WERI-Rb-1 (cell line): ENCODE measurements around the gene RAD51B.

Source experiments
- DNase-seq: peaks from one replicate; pipeline ENCODE4 v3.0.0-alpha.2; 2020
- H3K27ac ChIP-seq: fragments of 250-450 bp; sonication (Bioruptor Pico); 2 replicates; pipeline ENCODE4 v1.5.1; 2020; ENCODE audit warnings: mild to moderate bottlenecking, moderate library complexity
- H3K27me3 ChIP-seq: fragments of 250-450 bp; sonication (Bioruptor Pico); 2 replicates; pipeline ENCODE4 v1.5.1; 2021; ENCODE audit warnings: mild to moderate bottlenecking, low read depth, moderate library complexity; ENCODE audit not compliant: insufficient read depth, severe bottlenecking
- H3K36me3 ChIP-seq: fragments of 250-450 bp; sonication (Bioruptor Pico); 2 replicates; pipeline ENCODE4 v1.5.1; 2020; ENCODE audit warnings: mild to moderate bottlenecking, moderate library complexity
- H3K4me3 ChIP-seq: 2 replicates; pipeline ENCODE4 v1.5.1; 2011; ENCODE audit warnings: low read depth, mild to moderate bottlenecking, control low read depth, low read length
- H3K9me3 ChIP-seq: fragments of 250-450 bp; sonication (Bioruptor Pico); 2 replicates; pipeline ENCODE4 v1.5.1; 2021; ENCODE audit warnings: mild to moderate bottlenecking, moderate library complexity; ENCODE audit not compliant: severe bottlenecking
- TF ChIP-seq, protein P1 (sequence below): IDR thresholded peaks from 2 replicates; pipeline ENCODE4 v1.5.1; 2011; ENCODE audit warnings: low read depth, mild to moderate bottlenecking, control low read depth, inconsistent platforms, low read length

Gene RAD51B

DNA sequence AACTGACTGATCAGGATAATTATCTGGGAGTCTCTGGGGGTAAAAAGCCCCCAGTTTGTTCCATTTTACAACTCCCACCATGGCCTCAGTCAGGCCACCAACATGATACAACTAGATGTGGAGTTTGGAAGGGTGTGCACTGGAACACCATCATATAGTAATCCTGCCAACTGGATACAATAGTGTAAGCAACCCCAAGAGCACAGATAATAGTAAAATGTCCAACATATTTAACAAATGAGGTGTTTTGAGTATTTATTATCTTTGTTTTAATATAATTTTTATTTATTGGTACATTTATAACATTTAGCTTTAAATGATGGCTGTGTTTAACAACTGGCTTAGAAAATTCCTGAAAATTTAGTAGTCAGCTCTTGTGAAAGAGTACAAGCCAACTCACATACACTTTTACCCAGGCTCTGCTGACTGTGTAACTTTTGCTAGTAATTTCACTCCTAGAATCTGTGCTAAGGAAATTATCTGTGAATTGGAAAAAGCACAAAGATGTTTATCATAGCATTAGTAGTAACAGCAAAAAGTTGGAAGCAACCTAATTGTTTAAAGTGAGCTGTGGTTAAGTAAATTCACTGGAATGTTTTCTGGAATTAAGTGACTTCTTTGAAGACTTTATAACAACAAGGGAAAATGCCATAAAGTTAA lies 196.8 kb downstream of the RAD51B start:
- no peak overlapping the region for H3K4me3 ChIP-seq
- H3K36me3 ChIP-seq: no peaks in the 10 kb centered on the region
- no peaks in the 10 kb centered on the region for H3K27me3 ChIP-seq
- TF ChIP-seq, protein P1, sequence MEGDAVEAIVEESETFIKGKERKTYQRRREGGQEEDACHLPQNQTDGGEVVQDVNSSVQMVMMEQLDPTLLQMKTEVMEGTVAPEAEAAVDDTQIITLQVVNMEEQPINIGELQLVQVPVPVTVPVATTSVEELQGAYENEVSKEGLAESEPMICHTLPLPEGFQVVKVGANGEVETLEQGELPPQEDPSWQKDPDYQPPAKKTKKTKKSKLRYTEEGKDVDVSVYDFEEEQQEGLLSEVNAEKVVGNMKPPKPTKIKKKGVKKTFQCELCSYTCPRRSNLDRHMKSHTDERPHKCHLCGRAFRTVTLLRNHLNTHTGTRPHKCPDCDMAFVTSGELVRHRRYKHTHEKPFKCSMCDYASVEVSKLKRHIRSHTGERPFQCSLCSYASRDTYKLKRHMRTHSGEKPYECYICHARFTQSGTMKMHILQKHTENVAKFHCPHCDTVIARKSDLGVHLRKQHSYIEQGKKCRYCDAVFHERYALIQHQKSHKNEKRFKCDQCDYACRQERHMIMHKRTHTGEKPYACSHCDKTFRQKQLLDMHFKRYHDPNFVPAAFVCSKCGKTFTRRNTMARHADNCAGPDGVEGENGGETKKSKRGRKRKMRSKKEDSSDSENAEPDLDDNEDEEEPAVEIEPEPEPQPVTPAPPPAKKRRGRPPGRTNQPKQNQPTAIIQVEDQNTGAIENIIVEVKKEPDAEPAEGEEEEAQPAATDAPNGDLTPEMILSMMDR: no peak
- H3K9me3 ChIP-seq: no peaks in the 10 kb centered on the region
- no peak for DNase-seq
- H3K27ac ChIP-seq: no peak overlapping the region

DNA sequence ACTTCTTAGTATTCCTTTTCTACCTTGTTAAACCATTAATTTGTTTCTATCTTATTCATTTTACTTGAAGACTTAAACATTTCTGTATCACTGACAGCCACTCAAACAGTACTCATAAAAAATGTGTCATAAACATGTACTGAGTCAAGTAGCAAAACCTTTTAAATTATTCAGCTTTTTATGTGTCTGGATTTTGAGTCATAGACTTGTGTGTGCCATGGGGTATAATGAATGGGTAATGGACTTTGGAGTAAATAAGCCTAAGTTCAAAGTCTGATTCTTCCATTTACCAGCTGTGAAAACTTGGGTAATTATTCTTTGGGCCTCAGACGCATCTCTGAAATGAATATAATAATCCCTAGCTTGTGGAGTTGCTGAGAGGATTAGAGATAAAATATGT lies 199.0 kb downstream of the RAD51B start:
- no peaks in the 10 kb centered on the region for H3K9me3 ChIP-seq
- no peaks in the 10 kb centered on the region for H3K36me3 ChIP-seq
- TF ChIP-seq, protein P1: no peak
- H3K27me3 ChIP-seq: no peaks in the 10 kb centered on the region
- DNase-seq: no peak
- H3K27ac ChIP-seq: no peak overlapping the region
- H3K4me3 ChIP-seq: no peak overlapping the region

DNA sequence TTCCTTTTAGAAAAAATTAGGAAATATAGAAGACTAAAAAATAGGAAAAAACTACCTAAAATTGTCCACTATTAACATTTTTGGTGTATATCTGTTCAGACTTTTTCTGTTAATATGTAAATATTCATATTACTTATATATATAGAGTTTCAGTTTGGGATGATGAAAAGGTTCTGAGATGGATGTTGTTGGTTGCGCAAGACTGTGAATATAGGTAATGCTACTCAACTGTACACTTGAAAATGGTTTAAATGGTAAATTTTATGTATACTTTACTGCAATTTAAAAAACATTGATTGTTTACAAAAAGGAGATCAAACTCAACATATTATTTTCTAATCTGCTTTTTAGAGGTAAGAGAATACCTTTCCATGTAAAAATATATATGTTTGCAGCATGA lies 200.9 kb downstream of the RAD51B start:
- no peak for DNase-seq
- TF ChIP-seq, protein P1: no peak
- H3K27me3 ChIP-seq: no peaks in the 10 kb centered on the region
- no peaks in the 10 kb centered on the region for H3K36me3 ChIP-seq
- no peak overlapping the region for H3K27ac ChIP-seq
- no peaks in the 10 kb centered on the region for H3K9me3 ChIP-seq
- H3K4me3 ChIP-seq: no peak overlapping the region

DNA sequence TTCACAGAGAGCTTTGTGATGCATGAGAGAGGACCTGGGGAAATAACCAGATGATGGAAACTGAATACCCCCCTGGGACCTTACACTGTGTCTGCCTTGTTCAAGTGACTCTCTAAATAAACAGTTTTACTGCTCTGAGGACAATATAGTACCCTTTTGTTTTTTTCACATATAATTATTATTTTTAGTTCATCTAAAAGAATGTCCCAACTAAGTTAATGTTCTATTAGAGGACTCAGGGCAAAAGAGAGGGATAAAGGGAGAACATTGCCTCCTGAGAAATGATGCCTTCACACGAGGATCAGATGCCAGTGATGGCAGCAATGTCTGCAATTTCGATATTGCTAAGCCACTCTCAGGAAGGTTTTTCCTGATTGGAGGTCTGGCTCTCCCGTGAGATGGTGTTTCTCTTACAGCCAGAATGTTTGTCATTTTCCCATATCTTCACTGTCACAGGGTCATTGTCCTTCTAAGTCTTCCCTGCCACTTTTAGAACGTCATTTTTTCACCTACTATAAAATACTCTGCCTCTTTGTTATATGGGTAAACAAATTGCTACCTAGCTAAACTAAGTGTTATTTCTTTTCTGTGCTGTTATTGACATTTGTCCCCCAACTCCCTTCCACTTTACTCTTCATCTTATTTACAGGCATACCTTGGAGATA lies 201.6 kb downstream of the RAD51B start:
- DNase-seq: no peak
- Histone ChIP-seq H3K27me3 (no peaks in the 10 kb centered on the region), H3K27ac (no peak overlapping the region), H3K36me3 (no peaks in the 10 kb centered on the region), H3K4me3 (no peak overlapping the region), H3K9me3 (no peaks in the 10 kb centered on the region)
- TF ChIP-seq, protein P1: no peak

DNA sequence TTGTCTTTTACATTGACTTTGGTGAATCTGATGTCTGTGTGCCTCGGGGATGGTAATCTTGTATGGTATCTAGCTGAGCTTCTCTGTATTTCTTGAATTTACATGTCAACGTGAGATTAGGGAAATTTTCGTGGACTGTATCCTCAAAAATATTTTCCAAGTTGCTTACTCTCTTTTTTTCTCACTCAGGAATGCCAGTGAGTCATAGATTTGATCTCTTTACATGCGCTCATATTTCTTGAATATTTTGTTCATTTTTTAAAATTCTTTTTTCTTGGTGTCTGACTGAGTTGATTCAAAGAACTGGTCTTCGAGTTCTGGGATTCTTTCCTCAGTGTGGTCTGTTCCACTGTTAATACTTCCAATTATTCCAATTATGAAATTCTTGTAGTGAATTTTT lies 207.7 kb downstream of the RAD51B start:
- TF ChIP-seq, protein P1: no peak
- Histone ChIP-seq H3K36me3 (no peaks in the 10 kb centered on the region), H3K9me3 (no peaks in the 10 kb centered on the region), H3K27me3 (no peaks in the 10 kb centered on the region), H3K4me3 (no peak overlapping the region), H3K27ac (no peak overlapping the region)
- no peak for DNase-seq
